Endometrial microvascular endothelial cells (primary cell): ENCODE measurements around the gene CNTFR. TPM values are rescaled to one million over a fixed set of nuclear protein-coding genes. Genes with fewer than 3 reads are reported as not detected.

Experiments used
- in situ Hi-C: cut with HindIII; loops from 2 replicates; pipeline ENCODE4 v1.10.0; 2017; ENCODE audit warnings: low sequenced_read_pairs, low pct_unique_long_range_greater_than_20kb; ENCODE audit errors: inconsistent ontology term
- total RNA-seq: library from RNA; depleted of rRNA; stranded (reverse); fragments of >200 nt; gene quantifications from one replicate; pipeline ENCODE4 v1.2.3, GENCODE V29; 2015; ENCODE audit errors: inconsistent ontology term

The CNTFR gene
- total RNA-seq, 1 donor from 2014 or later: not detected

DNA sequence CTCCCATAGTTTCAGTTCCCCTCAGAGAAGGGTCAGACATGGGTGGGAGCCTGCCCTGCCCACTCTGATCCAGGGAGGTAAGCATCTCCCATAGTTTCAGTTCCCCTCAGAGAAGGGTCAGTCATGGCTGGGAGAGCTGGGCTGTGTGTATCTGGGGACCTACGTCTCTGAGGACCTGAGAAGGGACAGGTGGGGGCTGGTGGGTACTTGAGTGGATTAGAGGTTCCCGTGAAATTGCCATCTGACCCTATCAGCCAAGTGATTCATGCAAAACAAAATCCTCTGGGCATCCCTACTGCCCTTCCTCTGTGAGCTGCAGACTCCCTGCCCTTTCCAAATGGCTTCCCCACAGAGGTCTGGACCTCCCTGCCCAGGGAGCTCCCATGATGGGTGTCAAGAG is 70.6 kb downstream of the CNTFR start:
- in situ Hi-C loops: no loop called here

DNA sequence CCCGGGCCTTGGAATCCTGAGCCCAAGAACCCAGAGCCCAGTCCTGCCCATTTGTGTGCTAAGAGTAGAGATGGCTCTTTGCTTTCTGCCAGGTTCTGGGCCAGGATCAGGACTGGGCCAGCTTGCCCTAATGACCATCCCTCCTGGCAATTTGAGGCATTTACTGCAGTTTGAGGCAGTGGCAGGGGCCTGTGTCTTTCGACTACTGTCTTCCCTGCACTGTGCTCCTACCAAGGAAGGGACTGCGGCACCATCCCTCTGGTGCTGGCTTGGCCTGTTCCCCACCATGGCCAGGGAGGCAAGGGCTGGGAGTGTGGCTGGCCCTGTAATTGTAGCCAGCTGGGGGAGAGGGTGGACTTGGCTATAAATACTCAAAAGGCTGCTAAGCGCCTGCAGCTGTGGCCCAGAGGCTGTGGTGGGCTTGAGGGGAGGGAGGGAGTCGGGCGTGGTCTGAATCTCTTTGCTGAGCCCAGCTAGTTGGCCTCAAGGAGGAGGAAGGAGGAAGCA is 71.4 kb downstream of the CNTFR start:
- in situ Hi-C loops: no loop called here

DNA sequence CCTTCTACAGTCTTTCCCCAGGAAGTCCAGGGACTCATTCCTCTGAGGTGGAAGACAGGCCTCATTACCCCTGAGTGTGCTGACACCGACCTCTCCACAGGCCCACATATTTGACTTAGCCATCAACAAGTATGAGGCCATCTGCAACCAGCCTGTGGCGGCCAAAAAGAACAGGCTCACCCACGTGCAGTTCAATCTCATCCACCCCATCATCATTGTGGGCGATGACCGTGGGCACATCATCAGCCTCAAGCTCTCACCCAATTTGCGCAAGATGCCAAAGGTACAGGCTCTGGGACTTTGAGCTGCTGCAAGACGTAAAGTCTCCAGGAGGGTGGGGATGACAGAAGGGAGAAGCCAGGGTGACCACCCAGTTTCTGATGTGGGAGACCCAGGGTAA is 72.3 kb downstream of the CNTFR start:
- in situ Hi-C loops: no loop called here

DNA sequence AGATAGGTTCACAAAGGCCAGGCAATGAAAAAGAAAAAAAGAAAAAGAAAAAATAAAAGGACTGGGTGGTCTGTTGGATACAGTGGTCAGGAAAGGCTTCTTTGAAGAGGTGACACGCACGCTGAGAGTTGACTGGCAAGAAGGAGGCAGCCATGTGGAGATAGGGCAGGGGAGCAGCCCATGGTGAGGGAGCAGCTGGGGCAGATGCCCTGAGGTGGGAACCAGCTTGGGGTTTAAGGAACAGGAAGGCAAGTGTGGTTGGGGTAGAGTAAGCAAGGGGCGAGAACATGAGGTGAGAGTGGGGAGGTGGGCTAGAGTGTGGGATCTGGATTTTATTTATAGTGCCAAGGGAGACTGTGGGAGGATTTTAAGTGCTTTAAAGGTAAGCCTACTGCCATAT is 73.6 kb downstream of the CNTFR start:
- in situ Hi-C loops: no loop called here

DNA sequence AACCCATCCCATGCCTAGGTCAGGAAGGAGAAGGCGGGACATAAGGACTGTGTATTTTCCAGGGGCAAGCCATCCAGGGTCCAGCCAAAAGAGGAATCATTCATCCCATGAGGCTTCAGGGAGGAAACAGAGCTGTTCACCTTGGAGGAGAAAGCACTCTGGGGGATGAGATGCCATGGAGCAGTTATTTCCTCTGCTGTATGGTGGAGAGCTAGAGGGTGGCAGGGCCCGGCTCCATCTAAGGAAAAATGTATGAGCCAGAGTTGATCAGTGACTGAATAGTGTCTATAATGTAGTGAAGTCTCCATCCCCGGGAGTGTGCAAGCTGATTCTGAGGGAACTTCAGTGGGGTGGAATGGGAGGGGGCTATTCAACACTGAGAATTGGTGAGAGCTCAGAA is 74.7 kb downstream of the CNTFR start:
- in situ Hi-C loops: no loop called here

DNA sequence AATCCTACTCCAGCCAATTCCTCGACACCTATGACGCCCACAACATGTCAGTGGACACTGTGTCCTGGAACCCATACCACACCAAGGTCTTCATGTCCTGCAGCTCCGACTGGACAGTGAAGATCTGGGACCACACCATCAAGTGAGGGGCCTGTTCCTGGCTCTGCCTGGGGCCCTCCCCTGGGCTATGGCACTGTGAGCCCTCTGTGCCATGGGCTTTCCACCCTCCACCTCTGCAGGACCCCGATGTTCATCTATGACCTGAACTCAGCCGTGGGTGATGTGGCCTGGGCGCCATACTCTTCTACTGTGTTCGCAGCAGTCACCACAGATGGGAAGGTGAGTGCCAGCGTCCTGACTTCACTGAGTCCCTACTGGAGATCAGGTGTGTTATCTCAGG is 75.1 kb downstream of the CNTFR start:
- in situ Hi-C loops: no loop called here

DNA sequence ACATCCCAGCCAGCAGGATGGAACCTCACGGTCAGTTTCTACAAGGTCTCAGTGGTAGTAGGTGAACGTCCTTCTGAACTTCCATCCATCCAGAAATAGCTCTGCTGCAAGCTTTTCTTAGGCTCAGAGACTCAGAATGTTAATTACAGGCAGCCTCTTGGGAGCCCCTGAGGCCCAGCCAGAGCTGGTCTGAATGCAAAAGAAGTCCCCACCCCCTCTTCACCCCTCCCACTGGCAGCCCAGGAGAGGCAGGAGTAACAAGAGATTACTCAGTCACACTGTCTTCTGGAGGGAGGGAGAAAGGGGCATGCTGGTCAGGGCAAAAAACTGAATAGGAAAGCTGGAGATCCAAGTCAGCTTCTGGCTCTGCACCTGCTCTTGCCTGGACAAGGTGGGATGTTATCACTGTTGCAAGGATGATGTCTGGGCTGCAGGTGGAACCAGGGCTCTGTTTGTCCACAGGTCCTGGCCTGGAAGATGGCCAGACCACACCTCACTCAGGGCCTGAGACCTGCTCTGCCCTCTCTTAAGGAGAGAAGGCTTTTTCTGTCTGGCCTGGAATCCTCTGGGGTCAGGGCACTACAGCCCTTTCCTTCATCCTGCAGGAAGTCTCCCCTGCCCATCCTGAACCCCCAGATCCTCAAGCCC is 75.8 kb downstream of the CNTFR start:
- in situ Hi-C loops: no loop called here

DNA sequence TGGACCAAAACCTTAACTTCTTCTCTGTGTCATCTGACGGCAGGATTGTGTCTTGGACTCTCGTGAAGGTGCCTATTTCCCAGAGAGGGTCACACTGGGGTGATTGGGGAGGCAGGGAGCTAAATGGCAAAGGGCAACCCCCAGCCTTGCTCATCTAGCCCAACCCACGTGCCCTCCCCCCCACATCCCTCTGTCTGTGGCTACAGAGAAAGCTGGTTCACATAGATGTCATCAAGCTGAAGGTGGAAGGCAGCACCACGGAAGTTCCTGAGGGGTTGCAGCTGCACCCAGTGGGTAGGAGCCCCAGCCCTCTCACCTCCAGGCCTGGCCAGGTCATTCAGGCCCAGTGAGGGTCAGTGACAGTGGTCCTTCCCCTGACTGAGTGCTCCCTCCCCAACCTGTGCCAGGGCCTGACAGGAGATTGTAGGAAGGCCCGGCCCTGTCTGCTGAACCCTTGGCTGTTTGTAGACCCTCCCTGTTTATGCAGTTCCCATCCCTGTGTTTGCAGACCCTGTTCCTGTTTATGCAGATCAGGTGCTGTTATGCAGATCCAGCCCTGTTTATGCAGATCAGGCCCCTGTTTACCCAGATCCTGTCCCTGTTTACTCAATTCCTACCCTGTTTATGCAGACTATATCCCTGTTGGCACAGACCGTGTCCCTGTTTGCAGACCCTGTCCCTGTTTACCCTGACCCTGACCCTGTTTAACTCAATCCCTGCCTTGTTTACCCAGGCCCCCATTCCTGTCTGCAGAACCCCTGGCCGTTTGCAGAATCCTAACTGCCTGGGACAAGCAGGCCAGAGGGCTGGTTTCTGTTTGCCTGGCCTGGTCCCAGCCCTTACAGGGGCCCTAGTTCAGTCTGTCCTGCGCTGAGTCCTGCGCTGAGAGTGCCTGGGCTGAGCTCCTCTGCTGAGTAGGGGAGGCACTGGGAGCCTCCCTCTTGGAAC is 77.1 kb downstream of the CNTFR start:
- in situ Hi-C loops: no loop called here

DNA sequence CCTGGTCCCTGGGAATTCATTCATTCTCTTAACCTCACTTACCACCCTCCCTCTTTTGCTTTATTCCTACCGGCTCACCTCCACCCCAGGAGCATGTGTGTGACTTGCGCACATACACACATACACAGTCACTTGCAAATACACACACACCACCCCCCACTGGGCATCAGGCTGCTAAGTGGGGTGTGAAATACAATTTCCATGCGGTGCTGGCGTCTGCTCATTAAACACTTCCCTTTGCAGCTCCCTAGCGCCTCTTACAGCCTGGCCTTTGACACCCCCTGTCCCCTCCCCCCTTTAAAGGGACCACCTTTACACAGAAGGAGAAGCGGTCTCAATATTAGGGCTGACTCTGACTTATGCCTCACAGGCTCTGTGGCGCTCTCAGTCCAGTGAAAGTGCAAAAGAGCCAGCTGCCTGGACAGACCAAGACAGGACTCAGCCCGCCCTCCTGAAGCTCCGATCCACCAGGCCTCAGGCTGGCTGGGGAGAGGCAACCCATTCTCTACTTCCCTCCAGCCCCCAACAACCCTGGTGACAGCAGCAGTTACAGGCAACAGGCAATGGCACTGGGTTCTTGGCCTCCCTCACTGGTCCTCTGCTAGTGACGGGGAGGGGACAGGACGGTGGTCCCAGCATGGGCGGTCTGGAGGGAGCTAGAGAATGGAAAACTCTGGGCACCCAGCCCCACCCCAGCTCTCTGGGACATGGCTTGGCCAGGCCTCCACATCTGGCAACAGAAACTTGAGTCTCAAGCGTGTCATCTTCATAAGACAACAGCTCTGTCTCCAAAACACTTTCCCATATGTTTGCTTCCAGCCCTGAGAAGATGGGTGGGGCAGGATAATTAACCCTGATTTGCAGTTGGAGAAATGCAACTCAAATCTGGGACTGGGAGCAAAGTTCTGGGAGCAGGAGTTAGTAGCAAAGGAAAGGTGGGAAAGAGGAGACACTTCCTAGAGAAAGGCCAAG is 78.7 kb downstream of the CNTFR start:
- in situ Hi-C loops: no loop called here

DNA sequence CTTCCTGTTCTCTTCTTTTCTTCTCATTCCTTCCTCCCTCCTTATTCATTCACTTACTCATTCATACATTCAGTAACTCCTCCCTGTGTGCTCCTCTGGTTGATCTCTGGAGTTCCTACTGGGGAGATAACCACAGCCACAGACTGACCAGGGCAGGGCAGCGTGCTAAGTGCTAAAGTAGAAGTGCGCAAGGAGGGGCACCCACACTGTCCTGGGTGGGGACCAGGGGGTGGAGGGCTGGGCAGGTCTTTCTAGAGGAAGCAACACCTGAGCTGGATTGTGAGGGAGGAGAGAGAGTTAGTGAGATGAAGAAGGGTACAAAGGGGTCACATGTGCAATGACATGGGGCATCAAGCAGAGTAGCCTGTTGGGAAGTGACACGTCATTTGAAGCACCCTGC is 80.6 kb downstream of the CNTFR start:
- in situ Hi-C loops: no loop called here

DNA sequence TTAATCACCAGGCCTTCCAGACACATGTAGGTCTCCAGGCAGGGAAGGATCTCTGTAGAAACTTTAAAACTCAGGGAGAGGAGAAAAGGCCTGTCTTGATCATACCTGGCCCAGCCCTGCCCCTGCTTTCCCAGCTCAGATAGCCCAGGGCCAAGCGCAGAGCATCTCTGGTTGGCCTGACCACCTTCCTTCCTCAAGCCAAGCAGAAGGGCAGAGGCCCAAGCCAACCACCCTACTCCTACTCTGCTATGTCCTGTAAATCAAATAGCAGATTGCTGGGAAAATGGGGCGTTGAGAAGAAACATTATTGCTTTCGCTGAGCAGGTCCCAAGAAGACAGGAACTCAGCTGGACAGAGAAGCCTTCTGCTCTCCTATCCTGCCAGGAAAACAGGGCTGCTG is 81.1 kb downstream of the CNTFR start:
- in situ Hi-C loops: no loop called here

DNA sequence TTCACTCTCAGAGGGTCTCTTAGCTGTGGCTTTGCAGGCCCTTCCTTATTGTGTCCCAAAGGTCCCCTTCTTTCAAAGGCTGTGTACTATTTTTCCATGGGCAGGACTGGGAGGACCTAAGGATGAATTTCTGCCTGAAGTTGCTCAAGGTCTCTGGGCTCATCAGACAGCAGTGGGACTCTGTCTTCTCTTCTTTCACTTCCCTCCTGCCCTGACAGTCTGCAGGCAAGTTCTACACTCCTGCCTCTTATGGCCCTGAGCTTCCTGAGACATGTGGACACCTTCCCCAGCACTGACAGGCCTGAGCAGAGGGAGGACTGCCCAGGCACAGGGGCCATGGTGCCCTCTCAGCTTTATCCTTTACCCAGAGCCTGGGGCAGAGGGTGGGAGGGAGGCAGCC is 81.6 kb downstream of the CNTFR start:
- in situ Hi-C loops: no loop called here

DNA sequence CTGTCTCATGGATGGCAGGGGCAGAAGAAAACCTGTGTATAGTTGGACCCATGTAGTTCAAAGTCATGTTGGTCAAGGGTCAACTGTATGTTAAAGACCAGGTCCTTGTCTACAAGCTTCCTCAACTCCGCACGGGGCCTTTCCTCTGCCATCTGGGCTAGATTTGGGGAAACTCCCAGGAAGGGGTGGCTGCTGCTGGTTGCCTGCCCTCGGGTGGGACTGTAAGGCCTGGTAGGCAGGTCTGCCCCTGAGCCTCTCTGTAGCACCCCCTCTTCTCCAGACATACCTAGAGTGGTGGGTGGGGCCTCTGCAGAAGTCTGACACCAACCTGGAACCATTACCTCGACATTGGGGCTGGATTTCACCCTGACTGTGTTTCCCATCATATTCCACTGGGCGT is 82.0 kb downstream of the CNTFR start:
- in situ Hi-C loops: no loop called here

DNA sequence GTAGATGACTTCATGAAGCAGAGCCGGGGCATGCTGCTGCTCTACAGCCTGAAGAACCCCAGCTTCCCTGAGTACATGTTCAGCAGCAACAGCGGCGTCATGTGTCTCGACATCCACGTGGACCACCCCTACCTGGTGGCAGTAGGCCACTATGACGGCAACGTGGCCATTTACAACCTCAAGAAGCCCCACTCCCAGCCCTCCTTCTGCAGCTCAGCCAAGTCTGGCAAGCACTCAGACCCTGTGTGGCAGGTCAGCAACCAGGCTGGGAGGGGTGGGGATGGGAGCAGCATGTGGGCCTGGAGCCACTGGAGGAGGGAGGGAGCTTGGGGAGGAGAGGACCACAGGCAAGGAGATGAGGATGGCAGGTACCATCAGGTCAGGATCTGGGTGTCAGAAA is 82.9 kb downstream of the CNTFR start:
- in situ Hi-C loops: no loop called here

DNA sequence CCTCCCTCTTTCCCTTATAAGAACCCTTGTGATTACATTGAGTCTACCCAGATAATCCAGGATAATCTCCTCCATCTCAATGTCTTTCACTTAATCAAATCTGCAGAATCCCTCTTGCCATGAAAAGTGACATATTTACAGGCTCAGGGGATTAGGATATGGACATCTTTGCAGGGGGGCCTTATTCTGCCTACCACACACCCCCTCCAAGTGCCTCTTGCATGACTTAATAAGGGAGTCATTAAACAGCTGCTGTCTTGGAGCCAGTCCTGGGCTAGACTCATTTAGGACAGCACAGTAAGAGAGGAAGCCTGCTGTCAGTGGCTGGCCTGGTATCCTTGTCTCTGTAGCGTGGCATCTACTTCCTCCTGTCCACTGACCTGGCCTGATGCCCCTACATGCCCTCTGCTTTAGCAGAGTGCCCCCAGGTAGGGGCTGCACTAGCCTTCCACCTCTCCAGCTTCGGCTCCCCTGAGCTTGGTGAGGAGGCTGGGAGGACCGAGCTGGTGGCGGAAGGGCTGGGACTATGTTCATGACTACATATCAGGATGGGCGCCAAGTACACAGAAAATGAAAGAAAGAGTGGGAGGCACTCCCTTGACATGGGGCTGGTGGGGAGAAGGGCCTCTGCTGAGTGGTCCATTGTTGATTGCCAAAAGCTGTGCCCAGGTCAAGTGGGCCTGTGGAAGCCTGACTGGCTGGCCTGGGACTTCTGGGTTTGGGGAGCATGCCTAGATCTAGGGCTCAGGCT is 84.0 kb downstream of the CNTFR start:
- in situ Hi-C loops: no loop called here

DNA sequence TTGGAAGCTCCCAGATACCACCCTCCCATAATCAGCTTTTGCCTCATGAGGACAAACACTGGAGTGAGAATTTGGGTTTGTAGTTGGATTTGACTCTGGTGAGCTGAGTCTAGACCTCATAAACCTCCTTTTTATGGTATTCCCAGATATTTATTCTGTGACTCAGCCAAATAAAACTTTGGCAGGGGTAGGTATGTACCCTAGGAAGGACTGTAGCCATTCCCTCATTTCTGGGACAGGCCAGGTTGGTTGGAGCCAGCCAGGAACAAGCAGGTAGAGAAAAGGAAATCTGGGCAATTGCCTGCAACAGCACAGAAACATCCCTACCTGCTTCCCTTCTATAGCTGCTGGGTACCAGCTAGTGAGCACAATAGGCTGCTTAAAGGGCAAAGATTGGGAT is 86.1 kb downstream of the CNTFR start:
- in situ Hi-C loops: no loop called here

DNA sequence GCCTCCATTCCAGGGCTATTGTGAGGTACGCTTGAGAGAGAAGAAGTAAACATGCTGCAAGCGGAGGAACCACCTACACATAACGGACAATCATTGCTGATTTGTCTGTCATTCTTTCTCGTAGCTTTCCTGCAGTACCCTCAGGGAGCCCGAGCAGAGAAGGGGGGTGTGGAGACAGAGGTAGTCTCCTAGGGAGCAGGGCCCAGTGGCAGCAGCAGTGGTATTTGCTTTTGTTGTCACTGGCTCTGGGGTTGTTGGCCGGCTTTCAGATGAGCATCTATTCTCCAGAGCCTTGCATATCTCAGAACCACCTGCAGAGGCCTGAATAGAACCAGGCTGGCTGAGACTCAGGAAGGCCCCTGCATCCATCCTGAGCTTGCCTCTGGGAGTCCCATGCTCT is 86.6 kb downstream of the CNTFR start:
- in situ Hi-C loops: no loop called here

DNA sequence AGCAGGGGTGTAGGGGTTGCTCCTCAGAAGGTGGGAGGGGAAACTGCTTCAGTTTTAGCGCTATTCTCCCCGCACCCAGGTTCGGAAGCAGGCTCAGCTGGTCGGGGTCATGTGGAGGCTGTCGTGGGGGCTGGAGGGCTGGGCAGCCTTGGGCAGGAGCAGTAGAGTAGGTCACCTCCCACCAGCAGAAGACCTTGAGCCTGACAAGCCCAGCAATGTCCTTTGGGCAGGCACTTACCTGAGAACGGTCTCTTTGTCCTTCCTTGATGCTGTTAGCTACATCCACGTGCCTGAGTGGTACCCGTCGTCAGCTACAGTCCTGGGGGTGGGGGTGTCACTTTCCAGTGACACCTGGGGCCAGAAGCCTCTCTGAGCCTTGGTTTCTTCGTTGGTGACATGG is 87.1 kb downstream of the CNTFR start:
- in situ Hi-C loops: no loop called here
